Fibroblast of lung (primary cell): ENCODE results near the gene ITGB1. TPM values are rescaled to one million over a fixed set of nuclear protein-coding genes. Genes with fewer than 3 reads are reported as not detected.
"Not testable (repeated sequence)": the region's sequence is repeated elsewhere in the genome, so short reads cannot be mapped to it uniquely, and the experiment has no call there.

Source experiments
- DNase-seq, 2 donors: peaks; one replicate each; pipeline versions ENCODE4 v3.0.0 to v3.0.0-alpha.2; 2010; ENCODE audit warnings: low read depth in 2 of 2
- H2AFZ ChIP-seq: 2 replicates; pipeline ENCODE4 v1.5.1; 2012; ENCODE audit warnings: low read length, control low read depth, inconsistent platforms
- H3K27ac ChIP-seq: 2 replicates; pipeline ENCODE4 v1.5.1; 2011; ENCODE audit warnings: low read length, control low read depth; ENCODE audit not compliant: insufficient read depth
- H3K27me3 ChIP-seq: 2 replicates; pipeline ENCODE4 v1.5.1; 2011; ENCODE audit warnings: mild to moderate bottlenecking, low read length; ENCODE audit not compliant: control insufficient read depth, insufficient read depth
- H3K36me3 ChIP-seq: 2 replicates; pipeline ENCODE4 v1.5.1; 2011; ENCODE audit warnings: low read length; ENCODE audit not compliant: control insufficient read depth, insufficient read depth
- H3K4me1 ChIP-seq: 2 replicates; pipeline ENCODE4 v1.5.1; 2011; ENCODE audit warnings: low read length; ENCODE audit not compliant: control insufficient read depth, insufficient read depth; ENCODE audit errors: extremely low read depth
- H3K4me2 ChIP-seq: 2 replicates; pipeline ENCODE4 v1.5.1; 2011; ENCODE audit warnings: low read length, control low read depth; ENCODE audit not compliant: insufficient read depth; ENCODE audit errors: extremely low read depth
- H3K4me3 ChIP-seq, 4 experiments: fragments of 200-600 bp in 1 of 4; sonication (generic) in 1 of 4; replicated peaks in 1 of 4; 2 replicates each; pipeline ENCODE4 v1.5.1; 2011 to 2016; ENCODE audit warnings: low read length in 4 of 4, low read depth in 3 of 4, mild to moderate bottlenecking in 3 of 4, control low read depth in 2 of 4, inconsistent platforms in 1 of 4, mixed read lengths in 1 of 4; ENCODE audit not compliant: insufficient read depth in 1 of 4; ENCODE audit errors: control extremely low read depth in 1 of 4
- H3K79me2 ChIP-seq: 2 replicates; pipeline ENCODE4 v1.5.1; 2012; ENCODE audit warnings: mild to moderate bottlenecking, low read length, inconsistent platforms; ENCODE audit not compliant: control insufficient read depth, insufficient read depth
- H3K9ac ChIP-seq: 2 replicates; pipeline ENCODE4 v1.5.1; 2011; ENCODE audit warnings: mild to moderate bottlenecking, low read length, control low read depth; ENCODE audit not compliant: insufficient read depth
- H3K9me3 ChIP-seq: 2 replicates; pipeline ENCODE4 v1.5.1; 2012; ENCODE audit warnings: low read depth, low read length; ENCODE audit not compliant: control insufficient read depth, insufficient read depth
- H4K20me1 ChIP-seq: 2 replicates; pipeline ENCODE4 v1.5.1; 2011; ENCODE audit warnings: low read length; ENCODE audit not compliant: control insufficient read depth, insufficient read depth; ENCODE audit errors: extremely low read depth
- CTCF ChIP-seq, 2 donors: IDR thresholded peaks in 1 of 2; conservative IDR thresholded peaks in 1 of 2; 1 replicate in 1 of 2; 2 replicates in 1 of 2; pipeline ENCODE4 v1.5.1; 2011 to 2012; ENCODE audit warnings: low read length in 2 of 2, control low read depth in 1 of 2, inconsistent platforms in 1 of 2, low read depth in 1 of 2, mild to moderate bottlenecking in 1 of 2
- EZH2 ChIP-seq: IDR thresholded peaks from 2 replicates; pipeline ENCODE4 v1.5.1; 2012; ENCODE audit warnings: low read length, control low read depth, mild to moderate bottlenecking; ENCODE audit errors: missing control alignments
- polyA plus RNA-seq, 2 donors: library from polyadenylated mRNA; depleted of rRNA in 1 of 2; stranded (reverse) in 1 of 2; unstranded in 1 of 2; fragments of >200 nt; gene quantifications; 2 replicates each; pipeline ENCODE4 v1.2.1, GENCODE V29; 2011 to 2012; ENCODE audit warnings: missing spikeins in 1 of 2
- total RNA-seq: library from RNA; depleted of rRNA; stranded (reverse); fragments of >200 nt; gene quantifications from 2 replicates; pipeline ENCODE4 v1.2.1, GENCODE V29; 2014

ITGB1 gene
- total and polyA plus RNA-seq, 2 donors (not counting 1 experiment from before 2014, with no cell fraction given): 2,456 to 3,450 TPM

- peaks cover 14% of the 10 kb centered on the region for H3K36me3 ChIP-seq
- no peak overlapping the region for H3K9ac ChIP-seq
- TF ChIP-seq CTCF (conservative IDR thresholded peaks at IDR 0.05 in 1 of 2, IDR thresholded peaks at IDR 0.05 in 1 of 2; ENCODE audit: low read depth in 1 of 2, low read length in 2 of 2): no peak
- TF ChIP-seq EZH2: no peak
- no peak overlapping the region for H3K4me3 ChIP-seq
- H2AFZ ChIP-seq: no peak overlapping the region
- H3K9me3 ChIP-seq: no peaks in the 10 kb centered on the region
- no peaks in the 10 kb centered on the region for H3K4me1 ChIP-seq
- peaks cover 25% of the 10 kb centered on the region for H3K79me2 ChIP-seq
- DNase-seq: no peak
- H3K4me2 ChIP-seq: no peak overlapping the region
- H3K27me3 ChIP-seq: no peaks in the 10 kb centered on the region
- H4K20me1 ChIP-seq: no peaks in the 10 kb centered on the region
- no peak overlapping the region for H3K27ac ChIP-seq
These were observed 56.2 kb downstream of the ITGB1 start for GRCh38 chr10:32901815-32902214.

- not testable (repeated sequence) for H4K20me1 ChIP-seq, H3K4me1 ChIP-seq, H3K27ac ChIP-seq, H3K79me2 ChIP-seq, H3K36me3 ChIP-seq, H3K9me3 ChIP-seq, H2AFZ ChIP-seq, H3K4me2 ChIP-seq, H3K9ac ChIP-seq, H3K4me3 ChIP-seq, H3K27me3 ChIP-seq
- peak; percentile 55 to 74 for DNase-seq
These were observed 62.6 kb downstream of the ITGB1 start for GRCh38 chr10:32895200-32895968.

- H3K4me2 ChIP-seq: no peak overlapping the region
- H3K27ac ChIP-seq: no peak overlapping the region
- H4K20me1 ChIP-seq: no peaks in the 10 kb centered on the region
- H3K9ac ChIP-seq: no peak overlapping the region
- no peaks in the 10 kb centered on the region for H3K9me3 ChIP-seq
- no peak for DNase-seq
- no peak overlapping the region for H3K4me3 ChIP-seq
- no peaks in the 10 kb centered on the region for H3K4me1 ChIP-seq
- no peaks in the 10 kb centered on the region for H3K27me3 ChIP-seq
- H2AFZ ChIP-seq: no peak overlapping the region
- peaks cover 7% of the 10 kb centered on the region for H3K36me3 ChIP-seq
- no peaks in the 10 kb centered on the region for H3K79me2 ChIP-seq
- no peak for TF ChIP-seq EZH2
- no peak for TF ChIP-seq CTCF (conservative IDR thresholded peaks at IDR 0.05 in 1 of 2, IDR thresholded peaks at IDR 0.05 in 1 of 2; ENCODE audit: low read depth in 1 of 2, low read length in 2 of 2)
These were observed 63.9 kb downstream of the ITGB1 start for GRCh38 chr10:32893916-32894664.
